Peyer's patch (tissue), 4 donors: ENCODE measurements around the gene TMEM81.

Experiments
- CTCF ChIP-seq, 6 experiments: fragments of 450-650 bp in 4 of 6; fragments of 200-600 bp in 2 of 6; sonication (generic) in 1 of 6; IDR thresholded peaks; one replicate each; pipeline ENCODE4 v1.5.1; 2017 to 2019; ENCODE audit warnings: antibody characterized with exemption in 6 of 6, mild to moderate bottlenecking in 3 of 6, moderate library complexity in 1 of 6
- POLR2A ChIP-seq, 2 donors: fragments of 450-650 bp; IDR thresholded peaks; one replicate each; pipeline ENCODE4 v1.5.1; 2017; ENCODE audit warnings: antibody characterized with exemption in 2 of 2, mild to moderate bottlenecking in 2 of 2, moderate library complexity in 2 of 2

GRCh38 chr1:205058853-205059252 is 25.4 kb downstream of the TMEM81 start:
- no peak for TF ChIP-seq POLR2A (IDR thresholded peaks at IDR 0.05)
- no peak for TF ChIP-seq CTCF (IDR thresholded peaks at IDR 0.05)
